OCI-M2 (cell line): ENCODE measurements around the gene ALDH8A1.

Experiments used
- DNase-seq: peaks from one replicate; lab custom pipeline; 2025; ENCODE audit not compliant: unreplicated experiment; lab: John Stamatoyannopoulos, UW

ALDH8A1 gene

DNA sequence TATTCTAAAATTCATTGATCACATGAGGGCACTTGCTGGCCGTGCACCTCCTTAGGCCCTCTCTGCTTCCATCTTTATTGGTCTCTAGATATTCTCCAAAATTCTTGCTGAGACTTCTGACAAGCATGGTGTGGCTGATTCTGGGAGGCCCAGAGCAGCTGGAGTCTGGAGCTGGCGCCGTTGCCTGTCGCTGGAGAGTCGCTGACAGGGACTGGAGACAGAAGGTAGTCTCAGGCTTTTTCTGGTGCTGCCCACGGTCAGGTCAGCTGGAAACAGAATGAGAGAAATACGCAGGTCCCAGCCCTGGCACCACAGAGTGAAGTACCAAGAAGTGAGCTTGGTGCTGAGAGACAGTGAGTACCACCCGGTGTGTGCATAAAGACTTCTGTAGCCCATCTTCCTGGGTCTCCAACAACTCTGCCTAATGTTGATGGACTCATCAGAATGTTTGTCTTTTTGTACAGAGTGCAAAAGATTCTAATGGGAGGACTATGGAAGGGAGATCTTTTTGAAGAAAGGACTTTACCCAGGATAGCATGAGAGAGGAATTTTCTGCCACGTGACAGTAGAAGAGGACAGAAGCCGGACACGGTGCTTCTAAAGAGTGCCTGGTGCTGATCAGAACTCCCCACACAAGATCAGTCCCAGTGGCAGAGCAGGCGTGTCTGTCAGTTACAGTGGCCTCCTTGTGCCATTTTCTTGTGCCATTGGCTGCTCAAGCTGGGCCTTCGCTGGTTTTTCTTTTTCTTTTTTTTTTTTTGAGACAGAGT, 1.8 kb upstream of the ALDH8A1 start:
- DNase-seq: no peak

DNA sequence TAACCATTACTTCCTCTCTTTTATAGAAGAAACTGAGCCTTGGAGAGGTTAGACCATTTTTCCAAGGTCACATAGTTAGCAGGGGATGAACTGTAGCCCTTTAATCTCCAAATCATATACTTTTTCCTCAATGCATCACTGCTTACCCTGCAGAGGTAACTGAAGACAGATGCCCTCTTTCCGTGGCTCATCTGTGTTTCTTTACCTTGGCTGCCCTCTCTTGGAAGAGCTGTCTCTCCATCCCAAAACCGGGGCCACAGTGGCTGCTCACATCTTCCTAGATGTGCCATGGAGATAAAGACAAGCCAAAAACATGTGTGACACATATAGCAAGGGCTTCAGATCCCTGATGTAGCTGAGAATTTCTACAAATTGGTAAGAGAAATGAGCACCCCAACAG, 581 bp upstream of the ALDH8A1 start:
- no peak for DNase-seq

DNA sequence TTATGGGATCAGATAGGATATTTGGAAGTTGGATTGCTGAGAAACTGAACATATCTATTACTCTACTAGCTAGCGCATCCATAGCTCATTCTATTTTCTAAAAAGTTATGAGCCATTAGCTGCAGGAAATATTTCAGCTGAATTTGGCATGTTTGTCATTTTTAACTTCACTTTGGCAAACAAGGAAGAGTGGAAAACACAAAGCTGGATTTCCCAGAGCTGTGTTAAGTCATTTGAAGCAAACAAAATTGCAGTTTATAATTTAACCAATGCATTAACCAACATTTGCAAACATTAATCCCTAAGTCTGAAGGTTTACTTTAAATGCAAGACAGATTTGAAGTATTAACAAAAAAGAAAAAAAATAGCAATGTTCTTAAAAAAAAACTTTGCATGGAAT, 1.2 kb downstream of the ALDH8A1 start:
- no peak for DNase-seq

DNA sequence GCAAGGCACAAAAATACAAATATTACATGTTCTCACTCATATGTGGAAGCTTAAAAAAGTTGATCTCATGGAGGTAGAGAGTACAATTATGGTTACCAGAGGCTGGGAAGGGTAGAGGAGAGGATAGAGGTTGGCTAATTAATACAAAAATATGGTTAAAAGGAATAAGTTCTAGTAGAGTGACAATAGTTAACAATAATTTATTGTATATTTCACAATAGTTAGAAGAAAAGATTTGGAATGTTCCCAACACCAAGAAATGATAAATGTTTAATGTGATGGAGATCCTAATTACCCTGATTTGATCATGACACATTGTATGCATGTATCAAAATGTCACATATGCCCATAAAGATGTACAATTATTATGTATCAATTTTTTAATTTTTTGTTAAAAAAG, 1.8 kb downstream of the ALDH8A1 start:
- no peak for DNase-seq

DNA sequence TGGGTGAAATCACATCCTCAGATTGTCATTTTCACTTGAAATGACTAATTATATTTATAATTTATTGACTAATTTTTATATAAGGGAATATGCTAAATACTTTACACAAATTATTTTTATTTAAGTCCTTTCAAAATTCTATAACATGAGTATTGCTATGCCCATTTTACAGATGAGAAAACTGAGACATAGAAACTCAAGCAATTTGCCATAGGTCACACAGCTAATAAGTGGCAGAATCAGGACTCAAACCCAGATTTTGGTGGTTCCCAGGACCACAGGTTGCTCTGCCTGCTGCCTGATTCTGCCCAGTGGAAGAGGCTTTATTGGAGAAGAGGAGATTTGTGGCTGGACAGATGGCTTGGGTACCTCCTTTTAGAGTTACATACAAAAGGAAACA, 4.9 kb downstream of the ALDH8A1 start:
- no peak for DNase-seq

DNA sequence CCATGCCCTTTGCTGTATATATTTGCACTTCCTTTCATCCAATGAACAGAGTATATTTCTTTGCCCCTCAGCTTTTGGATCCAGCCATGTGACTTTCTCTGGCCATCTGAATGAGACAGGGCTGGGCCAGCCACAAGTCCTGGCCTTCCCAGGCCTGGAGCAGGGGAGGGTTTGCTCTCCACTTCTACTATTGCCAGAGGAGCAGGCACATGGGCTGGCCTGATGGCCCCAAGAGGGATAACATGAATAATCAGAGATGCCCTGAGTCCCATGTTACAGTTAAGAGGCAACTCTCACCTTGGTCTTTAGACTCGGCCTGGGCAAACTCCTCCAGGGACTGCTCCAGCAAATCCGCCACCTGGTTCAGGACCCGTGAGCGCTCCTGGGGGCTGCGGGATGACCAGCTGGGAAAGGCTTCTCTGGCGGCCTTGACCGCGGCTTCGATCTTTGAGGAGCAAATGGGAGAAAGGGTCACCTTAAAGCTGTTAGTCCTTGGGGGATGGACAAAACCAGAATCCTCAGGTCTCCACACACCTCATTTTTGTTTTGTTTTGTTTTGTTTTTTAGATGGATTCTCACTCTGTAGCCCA, 6.3 kb downstream of the ALDH8A1 start:
- no peak for DNase-seq

DNA sequence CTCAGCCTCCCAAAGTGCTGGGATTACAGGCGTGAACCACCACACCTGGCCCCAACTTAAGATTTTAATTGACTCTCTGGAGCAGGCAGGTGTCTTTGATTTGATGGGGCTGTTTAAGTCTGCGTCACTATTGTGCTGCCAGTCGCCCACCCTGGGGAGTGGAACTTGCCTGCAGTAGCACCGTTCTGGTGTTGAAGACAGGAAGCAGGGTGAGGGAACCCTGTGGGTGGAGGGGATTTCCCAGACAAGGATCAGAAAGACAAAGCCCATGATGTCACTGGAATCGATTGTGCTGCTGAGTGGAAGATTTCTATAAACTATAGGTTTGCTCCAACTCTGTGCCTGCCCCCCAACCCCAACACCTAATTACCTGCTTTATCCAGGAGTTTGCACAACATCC, 11.0 kb downstream of the ALDH8A1 start:
- DNase-seq: no peak

DNA sequence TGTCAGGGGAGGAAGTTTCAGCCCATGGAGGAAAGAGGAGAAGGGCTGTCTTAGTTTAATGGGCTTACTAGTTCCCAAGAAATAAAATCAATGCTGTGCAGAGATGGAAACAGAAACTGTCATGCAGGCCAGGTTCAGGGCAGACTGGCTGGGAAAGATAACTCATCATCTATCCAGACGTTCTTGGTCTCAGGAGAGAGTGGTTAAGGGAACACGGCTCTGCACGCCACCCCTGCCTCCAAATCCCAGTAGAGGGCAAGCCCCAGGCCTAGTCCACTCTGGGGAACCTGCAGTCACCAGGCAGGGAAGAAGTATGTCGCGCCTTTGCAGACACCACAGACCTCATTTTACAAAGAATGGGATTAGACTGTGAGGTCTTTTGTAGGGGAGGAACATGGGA, 12.5 kb downstream of the ALDH8A1 start:
- DNase-seq: no peak

DNA sequence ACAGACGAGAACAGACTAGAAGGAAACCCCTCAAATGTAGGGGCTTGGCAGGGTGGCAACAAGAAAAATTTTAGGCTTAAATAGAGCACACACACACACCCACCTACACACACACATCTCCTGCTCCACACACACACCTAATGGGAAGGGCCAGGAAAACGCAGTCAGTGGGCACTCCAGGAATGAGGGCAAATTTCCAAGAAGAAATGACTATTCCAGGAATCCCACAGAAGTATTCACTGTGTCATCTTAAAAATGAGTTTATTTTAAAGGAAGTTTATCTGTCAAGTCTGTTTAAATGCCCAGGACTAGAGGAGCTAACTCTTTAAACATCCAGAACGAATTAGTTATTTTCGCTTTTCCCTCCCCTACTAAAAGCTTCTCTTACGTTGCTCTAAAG, 13.0 kb downstream of the ALDH8A1 start:
- DNase-seq: no peak

DNA sequence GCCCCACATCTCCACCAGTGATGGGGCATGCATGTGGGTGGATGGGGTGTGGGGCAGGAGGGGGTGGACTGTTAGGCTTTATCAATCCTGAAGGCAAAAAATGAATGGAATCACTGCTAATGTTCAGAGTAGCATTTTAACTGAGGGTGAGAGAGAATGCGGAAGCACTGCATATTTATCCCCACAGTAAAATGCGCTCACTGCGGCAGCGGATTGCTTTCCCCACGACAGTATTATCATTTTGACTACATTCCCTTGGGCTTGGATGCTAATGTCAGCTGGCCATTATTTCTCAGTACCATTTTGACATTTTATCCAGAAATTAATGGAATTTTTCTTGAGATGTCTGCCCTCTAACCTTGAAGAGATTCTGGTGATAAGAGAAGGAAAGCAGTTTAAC, 13.4 kb downstream of the ALDH8A1 start:
- no peak for DNase-seq

DNA sequence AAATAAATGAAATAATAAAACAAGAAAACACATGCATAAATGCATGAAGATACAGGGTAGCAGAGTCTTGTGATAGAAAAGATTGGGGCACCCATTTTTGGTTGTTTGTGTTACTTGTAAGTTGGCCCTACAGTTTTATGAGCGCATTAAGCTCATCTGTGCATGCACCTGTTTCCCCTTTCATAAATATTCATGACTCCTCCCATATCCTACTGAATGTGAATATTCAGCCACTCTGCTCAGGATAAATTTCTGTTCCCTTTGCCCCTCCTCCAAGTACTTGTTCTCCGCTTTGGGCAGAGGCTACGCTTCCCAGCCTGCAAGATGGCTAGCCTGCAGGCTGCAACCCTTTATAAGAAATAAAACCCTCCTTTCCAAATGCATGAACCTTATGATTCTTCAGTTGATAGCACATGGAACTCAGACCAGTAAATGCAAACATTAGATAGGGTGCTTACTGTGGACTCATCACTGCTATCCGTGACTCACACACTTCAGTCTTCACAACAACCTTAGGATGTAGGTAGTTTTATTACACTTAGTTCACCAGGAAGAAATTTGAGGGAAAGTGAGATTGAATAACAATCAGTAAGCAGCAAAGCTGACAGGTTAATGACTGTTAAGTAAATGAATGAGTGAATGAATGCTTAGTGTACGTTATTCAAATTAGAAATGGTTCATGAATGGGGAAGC, 15.0 kb downstream of the ALDH8A1 start:
- DNase-seq: no peak

DNA sequence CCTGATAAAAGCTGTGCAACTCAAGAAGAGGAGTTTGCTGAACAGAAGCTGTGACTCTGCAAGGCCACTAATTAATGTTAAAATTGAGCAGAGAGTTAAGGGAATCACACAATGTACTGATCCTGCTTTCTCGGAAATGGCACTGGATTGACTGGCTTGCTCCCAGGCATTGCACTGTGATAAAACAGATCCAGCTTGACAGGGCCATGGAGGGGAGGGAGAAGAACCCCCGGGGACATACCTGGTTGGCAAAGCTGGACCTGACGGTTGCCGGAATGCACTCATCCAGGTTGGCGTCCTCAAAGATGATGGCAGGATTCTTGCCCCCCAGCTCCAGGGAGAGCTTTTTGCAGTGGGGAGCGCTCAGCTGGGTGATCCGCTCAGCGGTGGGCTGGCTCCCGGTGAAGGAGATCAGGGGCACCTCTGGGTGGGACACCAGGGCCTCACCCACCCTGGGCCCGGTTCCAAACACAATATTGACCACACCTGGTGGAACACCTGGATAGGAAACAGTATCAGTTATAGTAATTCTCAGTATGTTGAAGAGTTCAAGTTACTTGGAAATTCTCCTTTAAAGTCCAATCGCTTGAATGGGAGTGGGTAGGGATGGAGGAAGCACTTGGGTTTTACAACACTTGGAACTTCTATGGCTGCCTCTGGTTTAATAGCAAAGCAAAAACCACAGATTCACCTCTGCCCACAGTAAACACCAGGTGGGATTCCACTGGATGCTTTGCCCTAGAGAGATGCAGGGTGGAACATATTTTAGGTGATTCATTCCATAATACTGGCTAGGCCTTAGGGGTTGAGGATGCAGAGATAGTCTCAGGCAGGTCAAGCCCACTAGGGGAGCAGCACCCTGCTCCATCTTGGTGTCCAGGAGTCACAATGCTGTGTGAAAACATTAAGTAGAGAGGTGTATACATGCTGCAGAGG, 17.1 kb downstream of the ALDH8A1 start:
- no peak for DNase-seq

DNA sequence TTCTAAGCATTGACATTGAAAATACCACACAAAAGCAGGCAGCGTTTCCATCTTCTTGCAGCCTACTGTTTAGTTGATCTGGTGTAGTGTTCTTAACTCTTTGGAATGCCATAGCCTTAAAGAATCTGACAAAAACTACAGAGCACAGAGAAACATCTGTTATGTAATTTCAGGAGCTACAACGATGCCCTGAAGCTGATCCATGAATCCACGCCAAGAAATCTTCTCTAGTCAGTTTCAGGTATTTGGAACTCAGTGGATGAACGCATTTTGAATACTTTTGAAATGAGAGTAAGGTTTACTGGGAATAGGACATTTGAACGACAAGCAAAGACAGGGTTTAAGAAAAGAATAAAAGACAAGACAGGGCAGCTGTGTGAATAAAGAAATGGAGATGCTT, 17.8 kb downstream of the ALDH8A1 start:
- DNase-seq: no peak

DNA sequence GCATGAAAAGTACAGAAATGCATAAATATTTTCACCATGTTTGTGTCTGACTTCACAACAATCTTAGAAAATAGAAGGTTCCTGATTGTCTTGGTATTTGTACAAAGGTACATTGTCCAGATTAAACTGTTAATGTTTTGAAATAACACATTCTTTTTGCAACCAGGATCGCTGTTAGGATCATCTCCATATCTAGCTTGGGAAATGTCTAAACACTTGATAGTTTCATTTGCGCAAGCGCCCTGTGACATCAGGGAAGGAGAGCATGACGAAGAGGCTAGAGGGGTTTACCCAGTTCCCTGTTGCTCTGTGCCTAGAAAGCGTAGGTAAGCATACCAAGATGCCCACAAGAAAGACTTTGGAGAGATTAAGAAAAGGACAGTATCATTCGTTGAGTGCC, 19.4 kb downstream of the ALDH8A1 start:
- DNase-seq: no peak

DNA sequence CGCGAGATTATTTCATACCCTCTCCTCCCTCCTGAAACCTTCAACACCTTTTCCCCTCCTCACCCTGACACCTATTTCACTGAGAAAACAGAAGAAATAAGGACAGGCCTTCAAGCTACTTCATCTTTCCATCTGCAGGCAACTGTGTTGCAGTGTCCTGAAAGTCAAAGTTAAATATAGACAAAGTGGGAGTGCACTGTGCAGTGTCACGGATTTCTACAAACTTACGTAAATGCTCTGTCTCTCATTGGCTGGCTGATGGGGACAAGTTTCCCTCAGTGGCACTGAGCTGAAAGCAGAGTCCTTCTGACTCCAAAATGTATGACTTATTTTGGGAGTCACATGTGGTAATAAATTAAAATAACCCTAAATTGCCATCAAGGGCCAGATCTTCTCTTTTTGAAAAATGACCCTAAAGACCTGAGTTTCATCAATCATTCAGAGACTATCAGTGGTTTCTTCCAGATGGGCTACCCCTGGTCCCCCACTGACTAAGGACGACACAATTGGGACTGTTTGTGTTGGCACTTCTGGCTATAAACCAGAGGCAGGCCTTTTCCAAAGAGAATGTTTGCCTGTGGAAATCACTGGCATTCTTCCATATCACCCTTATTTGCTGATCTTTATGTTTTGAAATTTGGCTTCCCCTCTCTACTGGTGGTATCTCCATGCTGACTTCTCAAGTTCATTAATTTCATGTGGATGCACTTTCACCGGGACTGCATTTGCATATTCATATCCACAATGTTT, 21.6 kb downstream of the ALDH8A1 start:
- no peak for DNase-seq

DNA sequence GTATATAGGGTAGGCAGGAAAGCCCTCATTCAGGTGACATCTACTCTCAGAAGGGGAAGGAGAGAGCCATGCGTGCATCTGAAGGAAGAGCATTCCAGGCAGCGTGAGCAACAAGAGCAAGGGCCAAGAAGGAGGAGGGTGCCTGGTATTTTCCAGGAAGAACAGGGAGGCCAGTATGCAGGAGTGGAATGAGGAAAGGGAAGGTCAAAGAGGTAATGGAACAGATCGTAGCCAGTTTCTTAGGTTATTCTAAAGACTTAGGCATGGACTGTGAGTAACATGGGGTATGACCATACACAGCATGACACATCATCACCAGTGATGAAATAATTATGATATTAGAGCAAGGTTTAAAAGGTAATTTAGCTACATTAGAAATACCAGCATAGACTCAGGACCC, 24.1 kb downstream of the ALDH8A1 start:
- DNase-seq: no peak

DNA sequence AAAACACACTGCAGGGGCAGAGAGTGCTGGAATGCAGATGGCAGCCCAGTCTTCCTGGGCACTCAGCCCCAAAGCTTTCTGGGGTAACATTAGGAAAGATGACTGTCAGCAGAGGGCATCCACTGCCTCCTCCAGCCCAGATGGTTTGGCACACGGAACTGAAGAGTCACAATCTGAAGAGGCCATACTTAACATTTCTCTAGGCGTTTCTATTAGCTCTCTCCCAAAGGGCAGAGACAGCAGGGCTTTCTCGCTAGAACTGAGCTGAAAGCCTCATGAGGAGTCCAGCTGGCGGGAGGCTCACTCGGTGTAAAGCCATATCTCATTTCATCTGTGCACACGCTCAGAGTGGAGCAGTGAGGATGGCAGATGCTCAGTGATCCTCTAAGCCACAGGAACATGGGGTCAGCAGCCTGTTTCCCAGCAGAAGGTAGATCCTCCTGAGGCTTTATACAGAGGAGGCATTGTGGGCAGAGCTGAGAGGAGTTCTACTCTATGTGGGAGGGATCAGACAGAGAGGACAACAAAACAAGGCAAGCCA, 28.1 kb downstream of the ALDH8A1 start:
- DNase-seq: no peak

DNA sequence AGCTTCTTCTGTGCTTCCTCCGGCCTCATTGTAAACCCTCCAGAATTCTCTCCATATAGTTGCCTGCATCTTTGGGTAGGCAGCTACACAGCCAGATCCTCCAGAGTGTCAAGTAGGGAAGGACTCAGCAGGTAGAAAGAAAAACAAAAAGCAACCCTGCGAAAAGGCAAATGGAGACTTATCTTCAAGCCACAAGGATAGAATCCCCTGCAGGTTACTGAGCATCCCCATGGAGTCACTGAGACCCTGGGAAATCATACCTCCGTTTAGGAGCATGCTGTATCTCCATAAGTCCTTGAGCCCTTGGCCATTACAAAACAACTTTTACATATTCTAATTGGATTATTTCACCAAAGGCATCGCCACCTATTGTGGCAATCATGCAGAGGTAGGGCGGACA, 28.6 kb downstream of the ALDH8A1 start:
- DNase-seq: no peak

DNA sequence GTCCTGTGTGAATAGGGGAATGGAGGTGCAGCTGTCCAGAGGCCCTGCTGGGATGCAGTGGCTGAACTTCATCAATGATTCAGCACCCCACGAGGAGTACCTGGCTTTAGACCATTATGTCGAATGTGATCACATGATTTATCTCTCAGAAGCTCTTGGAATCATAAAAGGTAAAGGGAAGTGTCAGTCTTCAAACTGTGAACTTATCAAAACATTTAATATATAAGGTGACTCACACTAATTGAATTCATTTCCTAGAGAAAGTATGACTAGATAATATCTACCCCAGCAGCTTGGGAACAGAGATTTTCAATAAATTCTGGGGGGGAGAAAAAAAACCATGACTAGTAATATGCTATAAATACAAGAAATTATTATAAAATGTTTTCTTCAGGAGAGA, 29.5 kb downstream of the ALDH8A1 start:
- no peak for DNase-seq

DNA sequence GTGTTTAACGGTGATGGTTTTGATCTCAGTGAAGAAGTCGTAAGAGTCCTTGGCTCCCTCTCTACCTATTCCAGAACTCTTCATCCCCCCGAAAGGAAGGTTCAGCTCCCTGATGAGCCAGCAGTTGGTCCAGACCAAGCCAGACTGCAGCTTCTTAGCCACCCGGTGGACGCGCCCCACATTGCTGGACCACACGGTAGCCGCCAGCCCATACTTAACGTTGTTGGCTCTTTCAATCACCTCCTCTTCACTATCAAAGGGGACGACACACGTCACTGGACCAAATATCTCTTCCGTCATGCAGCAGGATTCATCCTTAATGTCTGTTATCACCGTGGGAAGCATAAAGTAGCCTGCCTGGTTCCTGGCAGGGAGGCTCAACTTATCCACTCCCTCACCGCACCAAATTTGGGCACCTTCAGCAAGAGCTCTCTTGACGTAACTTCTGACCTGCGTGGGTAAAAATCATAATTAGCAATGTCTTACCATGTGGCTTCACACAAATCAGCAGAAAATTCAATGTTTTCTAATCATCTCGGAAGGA, 31.4 kb downstream of the ALDH8A1 start:
- no peak for DNase-seq
